ENCODE data around the gene WDR70. TPM values are rescaled to one million over a fixed set of nuclear protein-coding genes. Genes with fewer than 3 reads are reported as not detected.

Gene WDR70
- total and polyA plus RNA-seq, 3 donors from 2014 or later: 25.3 to 27.6 (median 25.5) TPM

GRCh38 chr5:37565062-37565670, 186.0 kb downstream of the WDR70 start:
- no peaks in the 10 kb centered on the region for H3K4me1 ChIP-seq
- intact Hi-C loops (cut with DNase I; ENCODE audit: low total_unique reads): no loop called here
- no peak for DNase-seq
- no peaks in the 10 kb centered on the region for H3K9me3 ChIP-seq
- no peak overlapping the region for H3K27ac ChIP-seq
- no peaks in the 10 kb centered on the region for H3K36me3 ChIP-seq (ENCODE audit: low read depth, missing control alignments)
- no peaks in the 10 kb centered on the region for H3K27me3 ChIP-seq
- WGBS, 2 donors: 67 to 73% methylated on average over 2 of the region's 2 CpGs
- H3K4me3 ChIP-seq: no peak overlapping the region
- TF ChIP-seq CTCF (IDR thresholded peaks at IDR 0.05) (no peak), POLR2A (IDR thresholded peaks at IDR 0.05) (no peak)

- Histone ChIP-seq H3K27ac (no peak overlapping the region), H3K36me3 (ENCODE audit: low read depth, missing control alignments) (no peaks in the 10 kb centered on the region), H3K27me3 (no peaks in the 10 kb centered on the region), H3K4me3 (no peak overlapping the region), H3K4me1 (no peaks in the 10 kb centered on the region), H3K9me3 (no peaks in the 10 kb centered on the region)
- WGBS, 2 donors: 71 to 79% methylated on average over 3 of the region's 3 CpGs
- intact Hi-C loops (cut with DNase I; ENCODE audit: low total_unique reads): no loop called here
- TF ChIP-seq POLR2A (IDR thresholded peaks at IDR 0.05) (no peak), CTCF (IDR thresholded peaks at IDR 0.05) (no peak)
- DNase-seq: no peak
Observed at GRCh38 chr5:37567566-37567965, 188.4 kb downstream of the WDR70 start.

- Histone ChIP-seq H3K36me3 (ENCODE audit: low read depth, missing control alignments) (no peaks in the 10 kb centered on the region), H3K9me3 (no peaks in the 10 kb centered on the region), H3K4me1 (no peaks in the 10 kb centered on the region), H3K27me3 (no peaks in the 10 kb centered on the region), H3K27ac (no peak overlapping the region), H3K4me3 (no peak overlapping the region)
- DNase-seq: no peak
- no peak for TF ChIP-seq CTCF (IDR thresholded peaks at IDR 0.05)
- no peak for TF ChIP-seq POLR2A (IDR thresholded peaks at IDR 0.05)
- intact Hi-C loops (cut with DNase I; ENCODE audit: low total_unique reads): no loop called here
Observed at GRCh38 chr5:37568018-37568753, 189.1 kb downstream of the WDR70 start.

GRCh38 chr5:37568893-37569292, 189.8 kb downstream of the WDR70 start:
- H3K27me3 ChIP-seq: no peaks in the 10 kb centered on the region
- TF ChIP-seq POLR2A (IDR thresholded peaks at IDR 0.05) (no peak), CTCF (IDR thresholded peaks at IDR 0.05) (no peak)

GRCh38 chr5:37569466-37569865, 190.3 kb downstream of the WDR70 start:
- H3K4me3 ChIP-seq: no peak overlapping the region
- no peaks in the 10 kb centered on the region for H3K4me1 ChIP-seq
- H3K27ac ChIP-seq: no peak overlapping the region
- no peaks in the 10 kb centered on the region for H3K9me3 ChIP-seq
- TF ChIP-seq POLR2A (IDR thresholded peaks at IDR 0.05): no peak
- TF ChIP-seq CTCF (IDR thresholded peaks at IDR 0.05): no peak
- 91 to 92% methylated on average over 2 of the region's 2 CpGs for WGBS, 2 donors
- no peaks in the 10 kb centered on the region for H3K36me3 ChIP-seq (ENCODE audit: low read depth, missing control alignments)
- H3K27me3 ChIP-seq: no peaks in the 10 kb centered on the region
- DNase-seq: no peak
- intact Hi-C loops (cut with DNase I; ENCODE audit: low total_unique reads): no loop called here

More at GRCh38 chr5:37568893-37569292, 189.8 kb downstream of the WDR70 start:
- DNase-seq: no peak
- intact Hi-C loops (cut with DNase I; ENCODE audit: low total_unique reads): no loop called here
- Histone ChIP-seq H3K9me3 (no peaks in the 10 kb centered on the region), H3K4me1 (no peaks in the 10 kb centered on the region), H3K4me3 (no peak overlapping the region), H3K36me3 (ENCODE audit: low read depth, missing control alignments) (no peaks in the 10 kb centered on the region), H3K27ac (no peak overlapping the region)
